GM12878 (cell line): ENCODE data around the gene FBXO42. TPM values are rescaled to one million over a fixed set of nuclear protein-coding genes. Genes with fewer than 3 reads are reported as not detected.

Source experiments
- ATAC-seq: fragments of 200-7000 bp; cut with Tn5 transposase; 3 replicates; pipeline ENCODE4 v1.9.1; 2020; ENCODE audit warnings: mild to moderate bottlenecking, moderate library complexity
- BruUV-seq: library from RNA; stranded (reverse); fragments of 400-500 nt; replicated peaks from 2 replicates; lab custom pipeline; 2021; lab: Mats Ljungman, UMichigan
- CTCF ChIA-PET: fragments of 300-600 bp; sonication (Branson Sonifier 250); formaldehyde crosslinking; extraction: SDS; loops from one replicate; lab custom pipeline; 2021; ENCODE audit warnings: inconsistent platforms; lab: Yijun Ruan, JAX
- POLR2A ChIA-PET: fragments of 350-600 bp; formaldehyde crosslinking; extraction: SDS; loops from one replicate; lab custom pipeline; 2021; ENCODE audit warnings: inconsistent platforms; lab: Charles Lee
- RAD21 ChIA-PET: fragments of 300-600 bp; sonication (Branson Sonifier 250); formaldehyde crosslinking; loops from one replicate; lab custom pipeline; 2023; ENCODE audit warnings: antibody characterized with exemption; ENCODE audit not compliant: unreplicated experiment; lab: Charles Lee
- SMC1A ChIA-PET: fragments of 300-600 bp; sonication (Branson Sonifier 250); formaldehyde crosslinking; loops from one replicate; lab custom pipeline; 2023; ENCODE audit not compliant: unreplicated experiment, uncharacterized antibody; lab: Charles Lee
- DNase-seq: peaks from one replicate; pipeline ENCODE4 v3.0.0-alpha.2; 2011; ENCODE audit warnings: low read depth, low spot score
- FAIRE-seq: peaks from 3 replicates; lab custom pipeline; 2011; peaks lifted over from hg19 to GRCh38; lab: Jason Lieb, UNC
- H2AFZ ChIP-seq: 2 replicates; pipeline ENCODE4 v1.6.0; 2011; ENCODE audit warnings: low read depth, low read length, control low read depth; ENCODE audit not compliant: control insufficient read depth
- H3K27ac ChIP-seq: 2 replicates; pipeline ENCODE4 v1.5.1; 2011; ENCODE audit warnings: control low read depth; ENCODE audit not compliant: control insufficient read depth, insufficient read depth
- H3K27me3 ChIP-seq, 2 experiments: replicated peaks in 1 of 2; 2 replicates each; pipeline versions ENCODE4 v1.6.0 to v1.6.1; 2011; ENCODE audit warnings: low read length in 1 of 2; ENCODE audit not compliant: control insufficient read depth in 2 of 2, insufficient read depth in 2 of 2
- H3K36me3 ChIP-seq, 2 experiments: 2 replicates each; pipeline ENCODE4 v1.5.1; 2011; ENCODE audit warnings: low read length in 1 of 2; ENCODE audit not compliant: control insufficient read depth in 2 of 2, insufficient read depth in 2 of 2
- H3K4me1 ChIP-seq: 2 replicates; pipeline ENCODE4 v1.6.1; 2011; ENCODE audit warnings: mild to moderate bottlenecking, low read length, moderate library complexity, mixed read lengths; ENCODE audit not compliant: control insufficient read depth, insufficient read depth
- H3K4me2 ChIP-seq: 2 replicates; pipeline ENCODE4 v1.6.0; 2011; ENCODE audit warnings: control low read depth; ENCODE audit not compliant: control insufficient read depth, insufficient read depth
- H3K4me3 ChIP-seq: fragments of 200-600 bp; sonication (generic); 2 replicates; pipeline ENCODE4 v1.5.1; 2016
- H3K79me2 ChIP-seq: 2 replicates; pipeline ENCODE4 v1.6.0; 2011; ENCODE audit warnings: low read length; ENCODE audit not compliant: control insufficient read depth, insufficient read depth
- H3K9ac ChIP-seq: 2 replicates; pipeline ENCODE4 v1.8.0; 2011; ENCODE audit warnings: low read length, control low read depth, mixed read lengths; ENCODE audit not compliant: control insufficient read depth, insufficient read depth
- H3K9me3 ChIP-seq: replicated peaks from 3 replicates; pipeline ENCODE4 v1.5.1; 2011; ENCODE audit warnings: mild to moderate bottlenecking, low read length; ENCODE audit not compliant: control insufficient read depth, insufficient read depth
- H4K20me1 ChIP-seq: 2 replicates; pipeline ENCODE4 v1.6.0; 2011; ENCODE audit not compliant: control insufficient read depth, insufficient read depth
- ASH2L ChIP-seq: fragments of 300-600, 200-600 bp; sonication (generic); IDR thresholded peaks from 2 replicates; pipeline ENCODE4 v1.6.1; 2017; ENCODE audit warnings: low read depth, mild to moderate bottlenecking, borderline replicate concordance
- CEBPB ChIP-seq, 2 experiments: fragments of 150-350 bp in 1 of 2; IDR thresholded peaks; 2 replicates each; pipeline ENCODE4 v1.6.1; 2012 to 2014; ENCODE audit warnings: low read depth in 2 of 2, low read length in 2 of 2, borderline replicate concordance in 1 of 2, inconsistent platforms in 1 of 2
- ETV6 ChIP-seq, 2 experiments: fragments of 450-650 bp in 1 of 2; IDR thresholded peaks in 1 of 2; conservative IDR thresholded peaks in 1 of 2; 2 replicates each; pipeline ENCODE4 v1.6.1; 2014; ENCODE audit warnings: antibody characterized with exemption in 1 of 2, borderline replicate concordance in 1 of 2, low read depth in 1 of 2, mild to moderate bottlenecking in 1 of 2, moderate library complexity in 1 of 2
- GABPA ChIP-seq: IDR thresholded peaks from 2 replicates; pipeline ENCODE4 v1.6.1; 2014; ENCODE audit warnings: antibody characterized with exemption, low read depth, mild to moderate bottlenecking, inconsistent platforms
- JUNB ChIP-seq: IDR thresholded peaks from 2 replicates; pipeline ENCODE4 v1.6.1; 2016; ENCODE audit warnings: antibody characterized with exemption, mild to moderate bottlenecking
- NFIC ChIP-seq: IDR thresholded peaks from 2 replicates; pipeline ENCODE4 v1.6.1; 2012; ENCODE audit warnings: low read depth, mild to moderate bottlenecking, inconsistent platforms, low read length, moderate library complexity
- NFYB ChIP-seq: IDR thresholded peaks from 2 replicates; pipeline ENCODE4 v1.6.1; 2011; ENCODE audit warnings: low read depth, mild to moderate bottlenecking, low read length, improper control_type of control experiment, moderate library complexity; ENCODE audit not compliant: insufficient read depth
- PML ChIP-seq: IDR thresholded peaks from 2 replicates; pipeline ENCODE4 v1.6.1; 2012; ENCODE audit warnings: low read length, inconsistent platforms
- RAD51 ChIP-seq: fragments of 450-650 bp; IDR thresholded peaks from 2 replicates; pipeline ENCODE4 v1.6.1; 2016; ENCODE audit warnings: moderate library complexity, mild to moderate bottlenecking, inconsistent platforms
- RB1 ChIP-seq: fragments of 450-650 bp; formaldehyde crosslinking; IDR thresholded peaks from 2 replicates; pipeline ENCODE4 v1.6.1; 2017; ENCODE audit warnings: mild to moderate bottlenecking, borderline replicate concordance
- RUNX3 ChIP-seq: IDR thresholded peaks from 2 replicates; pipeline ENCODE4 v1.6.1; 2012; ENCODE audit warnings: low read length, inconsistent platforms
- SPI1 ChIP-seq: IDR thresholded peaks from 2 replicates; pipeline ENCODE4 v1.6.1; 2011; ENCODE audit warnings: low read depth, mild to moderate bottlenecking, low read length, moderate library complexity, borderline replicate concordance; ENCODE audit not compliant: insufficient read depth
- TAF1 ChIP-seq: IDR thresholded peaks from 2 replicates; pipeline ENCODE4 v1.6.1; 2011; ENCODE audit warnings: mild to moderate bottlenecking, low read depth, low read length, borderline replicate concordance
- ZNF217 ChIP-seq: fragments of 450-650 bp; IDR thresholded peaks from 2 replicates; pipeline ENCODE4 v1.6.1; 2017; ENCODE audit warnings: antibody characterized with exemption, mild to moderate bottlenecking
- WGBS: methylation state at CpG from one replicate; pipeline ENCODE4 v1.1.6; 2016; ENCODE audit warnings: low lambda C conversion rate; ENCODE audit not compliant: insufficient replicate concordance, insufficient coverage; ENCODE audit errors: missing lambda C conversion rate; 5-methylcytosine and 5-hydroxymethylcytosine counted together
- in situ Hi-C: fragments of 300-500 bp; cut with MboI; formaldehyde crosslinking; loops from 9 replicates; pipeline ENCODE4 v1.14.3; 2018; ENCODE audit warnings: mixed read lengths
- intact Hi-C: fragments of 100-400 bp; cut with micrococcal nuclease; formaldehyde crosslinking; loops from one replicate; pipeline ENCODE4 v1.14.2; 2022; ENCODE audit not compliant: unreplicated experiment
- polyA plus RNA-seq, 11 experiments: library from polyadenylated mRNA; depleted of rRNA in 4 of 11; unstranded in 6 of 11; stranded (reverse) in 5 of 11; fragments of >200 nt; fragmentation: Nextera tagmentation in 4 of 11; fragmentation: Illumina TruSeq in 1 of 11; extraction: Ambion mirVana in 4 of 11; extraction: Trizol in 1 of 11; gene quantifications; 1 replicate in 1 of 11; 2 replicates in 10 of 11; pipeline versions ENCODE4 v1.2.1 to v1.2.3, GENCODE V29; 2011 to 2016; ENCODE audit warnings: inconsistent platforms in 2 of 11, missing spikeins in 2 of 11, low read depth in 1 of 11
- total RNA-seq, 4 experiments: library from RNA; depleted of rRNA in 3 of 4; stranded (reverse); fragments of >200 nt in 3 of 4; fragmentation: Illumina TruSeq in 1 of 4; extraction: Trizol in 1 of 4; gene quantifications; 2 replicates each; pipeline versions ENCODE4 v1.2.1 to v1.2.3, GENCODE V29; 2013 to 2021
- TF ChIP-seq, protein P1 (sequence below): IDR thresholded peaks from 2 replicates; pipeline ENCODE4 v1.6.1; 2011; ENCODE audit warnings: borderline replicate concordance, low read depth, mild to moderate bottlenecking, moderate library complexity, mixed read lengths, low read length; ENCODE audit not compliant: insufficient read depth; ENCODE audit errors: extremely low read length
- TF ChIP-seq, protein P2 (sequence below): fragments of 450-650 bp; IDR thresholded peaks from 2 replicates; pipeline ENCODE4 v1.6.1; 2017; ENCODE audit warnings: low read depth, mild to moderate bottlenecking, moderate library complexity
- TF ChIP-seq, protein P3 (sequence below): IDR thresholded peaks from 2 replicates; pipeline ENCODE4 v1.6.1; 2012; ENCODE audit warnings: low read length, inconsistent platforms

Gene FBXO42
- total and polyA plus RNA-seq, 10 of the 15 experiments (the other 5 are each of a cell fraction or from before 2014, with no cell fraction given) = 6.1 to 23.8 (median 15.2) TPM

DNA sequence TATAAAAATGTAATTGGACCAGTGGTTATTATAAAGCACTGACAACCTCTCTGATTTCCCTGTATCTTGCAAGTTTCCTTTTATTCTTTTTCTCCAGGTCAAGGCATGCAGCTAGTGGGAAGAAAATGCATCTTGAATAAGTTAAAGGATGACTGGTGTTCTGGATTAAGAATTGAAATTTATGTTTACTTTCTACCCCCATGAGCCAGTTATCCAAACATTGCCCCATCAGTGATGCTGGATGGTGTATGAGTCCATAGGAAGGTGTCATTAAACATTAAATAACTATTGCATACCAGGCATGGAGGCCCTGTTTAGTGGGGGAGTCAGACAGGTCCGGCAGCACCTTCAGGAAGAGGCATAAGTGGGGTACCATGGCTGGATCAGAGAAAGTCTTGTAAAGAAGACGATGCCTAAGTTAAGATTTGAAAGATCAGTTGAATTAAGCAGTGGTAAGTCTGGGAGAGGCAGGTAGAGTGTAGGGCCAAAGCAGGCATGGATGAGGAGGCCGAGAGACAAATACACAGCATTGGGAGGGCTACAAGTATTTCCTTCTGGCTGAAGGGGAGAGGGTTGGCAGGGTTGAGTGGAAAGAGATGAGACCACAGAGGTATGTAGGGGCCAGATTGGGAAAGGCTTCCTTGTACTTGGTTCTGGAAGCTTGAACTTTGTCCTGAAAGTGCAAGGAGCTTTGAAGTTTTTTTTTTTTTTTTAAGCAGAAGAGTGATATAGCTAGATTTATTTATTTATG lies 20.4 kb upstream of the FBXO42 start (continued):
- TF ChIP-seq RB1 = no peak
- TF ChIP-seq, all 136 proteins: peak for 0

DNA sequence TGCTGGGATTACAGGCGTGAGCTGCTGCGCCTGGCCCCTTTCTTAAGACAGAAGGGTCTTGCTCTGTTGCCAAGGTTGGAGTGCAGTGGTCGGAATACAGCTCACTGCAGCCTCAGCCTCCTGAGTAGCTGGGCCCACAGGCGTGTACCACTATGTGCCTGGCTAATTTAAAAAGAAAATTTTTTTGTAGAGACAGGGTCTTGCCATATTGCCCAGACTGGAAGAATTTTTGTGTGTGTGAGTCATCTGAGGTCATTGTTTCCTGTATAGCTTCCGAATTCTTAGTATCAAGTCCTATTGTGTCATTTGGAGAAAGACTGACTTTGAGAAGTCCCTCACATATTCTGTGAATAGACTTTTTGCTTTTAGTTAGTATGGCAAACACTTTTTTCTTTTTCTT lies 19.4 kb upstream of the FBXO42 start:
- WGBS = 16% methylated on average over 5 of the region's 5 CpGs
- RAD21 ChIA-PET = interaction anchor here (1.1 kb wide), 2 partner anchors 68 to 127 kb away, joined by 3 read pairs; no protein-coding TSS in a partner anchor
- ATAC-seq (no peak), FAIRE-seq (peak; percentile 27), DNase-seq (no peak)
- H3K4me2 ChIP-seq = peak overlapping the region; percentile 21; the same call in 1 of the 2 replicates
- intact Hi-C loops = no loop called here
- H3K79me2 ChIP-seq = peaks cover 91% of the 10 kb centered on the region
- H2AFZ ChIP-seq = no peak overlapping the region
- POLR2A ChIA-PET = interaction anchor here (0.6 kb wide), 1 partner anchor 52 kb away, joined by 3 read pairs; no protein-coding TSS in a partner anchor
- peak overlapping the region; percentile 53; the same call in 1 of the 2 replicates for H3K4me3 ChIP-seq
- CTCF ChIA-PET = interaction anchor here (1.4 to 5.7 kb wide), 3 partner anchors 15 to 68 kb away, joined by 3 to 30 read pairs (median 4); partner anchors contain the start of genes FBXO42 and NECAP2
- H3K27ac ChIP-seq = 0 out of 2 replicates have a peak overlapping the region, but pooled peaks have one; percentile 1
- H3K36me3 ChIP-seq = peaks cover 4 to 5% of the 10 kb centered on the region in 2 experiments; a peak in 2 of 4 replicates
- no peaks in the 10 kb centered on the region for H3K27me3 ChIP-seq
- no peaks in the 10 kb centered on the region for H3K9me3 ChIP-seq
- SMC1A ChIA-PET = interaction anchor here (1.4 to 5.8 kb wide), 4 partner anchors 8 to 54 kb away, joined by 4 to 37 read pairs (median 7); no protein-coding TSS in a partner anchor
- in situ Hi-C loops = no loop called here
- no TSS peak for BruUV-seq
- H3K9ac ChIP-seq = no peak overlapping the region
- peaks cover 9% of the 10 kb centered on the region for H3K4me1 ChIP-seq
- H4K20me1 ChIP-seq = peaks cover 15% of the 10 kb centered on the region
- TF ChIP-seq, protein P1, sequence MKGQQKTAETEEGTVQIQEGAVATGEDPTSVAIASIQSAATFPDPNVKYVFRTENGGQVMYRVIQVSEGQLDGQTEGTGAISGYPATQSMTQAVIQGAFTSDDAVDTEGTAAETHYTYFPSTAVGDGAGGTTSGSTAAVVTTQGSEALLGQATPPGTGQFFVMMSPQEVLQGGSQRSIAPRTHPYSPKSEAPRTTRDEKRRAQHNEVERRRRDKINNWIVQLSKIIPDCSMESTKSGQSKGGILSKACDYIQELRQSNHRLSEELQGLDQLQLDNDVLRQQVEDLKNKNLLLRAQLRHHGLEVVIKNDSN = no peak
- TF ChIP-seq PML (no peak), SPI1 (no peak), RUNX3 (peak; percentile 67), ASH2L (no peak), NFYB (no peak), ZNF217 (no peak), TAF1 (no peak), ETV6 (conservative IDR thresholded peaks at IDR 0.05 in 1 of 2, IDR thresholded peaks at IDR 0.05 in 1 of 2; ENCODE audit: borderline replicate concordance in 1 of 2, low read depth in 1 of 2) (peak in 1 of 2 experiments; percentile 92; a peak in 2 of 4 replicates), RAD51 (no peak), JUNB (peak; percentile 73), GABPA (no peak), NFIC (peak; percentile 39; the same call in 1 of the 2 replicates), CEBPB (IDR thresholded peaks at IDR 0.05; ENCODE audit: borderline replicate concordance in 1 of 2, low read depth in 2 of 2, low read length in 2 of 2) (no peak)
- TF ChIP-seq, protein P2, sequence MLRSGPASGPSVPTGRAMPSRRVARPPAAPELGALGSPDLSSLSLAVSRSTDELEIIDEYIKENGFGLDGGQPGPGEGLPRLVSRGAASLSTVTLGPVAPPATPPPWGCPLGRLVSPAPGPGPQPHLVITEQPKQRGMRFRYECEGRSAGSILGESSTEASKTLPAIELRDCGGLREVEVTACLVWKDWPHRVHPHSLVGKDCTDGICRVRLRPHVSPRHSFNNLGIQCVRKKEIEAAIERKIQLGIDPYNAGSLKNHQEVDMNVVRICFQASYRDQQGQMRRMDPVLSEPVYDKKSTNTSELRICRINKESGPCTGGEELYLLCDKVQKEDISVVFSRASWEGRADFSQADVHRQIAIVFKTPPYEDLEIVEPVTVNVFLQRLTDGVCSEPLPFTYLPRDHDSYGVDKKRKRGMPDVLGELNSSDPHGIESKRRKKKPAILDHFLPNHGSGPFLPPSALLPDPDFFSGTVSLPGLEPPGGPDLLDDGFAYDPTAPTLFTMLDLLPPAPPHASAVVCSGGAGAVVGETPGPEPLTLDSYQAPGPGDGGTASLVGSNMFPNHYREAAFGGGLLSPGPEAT = no peak
- TF ChIP-seq, protein P3, sequence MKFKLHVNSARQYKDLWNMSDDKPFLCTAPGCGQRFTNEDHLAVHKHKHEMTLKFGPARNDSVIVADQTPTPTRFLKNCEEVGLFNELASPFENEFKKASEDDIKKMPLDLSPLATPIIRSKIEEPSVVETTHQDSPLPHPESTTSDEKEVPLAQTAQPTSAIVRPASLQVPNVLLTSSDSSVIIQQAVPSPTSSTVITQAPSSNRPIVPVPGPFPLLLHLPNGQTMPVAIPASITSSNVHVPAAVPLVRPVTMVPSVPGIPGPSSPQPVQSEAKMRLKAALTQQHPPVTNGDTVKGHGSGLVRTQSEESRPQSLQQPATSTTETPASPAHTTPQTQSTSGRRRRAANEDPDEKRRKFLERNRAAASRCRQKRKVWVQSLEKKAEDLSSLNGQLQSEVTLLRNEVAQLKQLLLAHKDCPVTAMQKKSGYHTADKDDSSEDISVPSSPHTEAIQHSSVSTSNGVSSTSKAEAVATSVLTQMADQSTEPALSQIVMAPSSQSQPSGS = peak; percentile 31; the same call in 1 of the 2 replicates
